IMR-90 (cell line): ENCODE measurements around the gene SOS1. TPM values are rescaled to one million over a fixed set of nuclear protein-coding genes. Genes with fewer than 3 reads are reported as not detected.
"Not testable (repeated sequence)": the region's sequence is repeated elsewhere in the genome, so short reads cannot be mapped to it uniquely, and the experiment has no call there.

Experiments
- ATAC-seq: fragments of 200-7000 bp; cut with Tn5 transposase; 2 replicates; pipeline ENCODE4 v1.9.1; 2020; ENCODE audit warnings: low read depth, mild to moderate bottlenecking, moderate library complexity
- BruUV-seq: library from RNA; stranded (reverse); fragments of 400-500 nt; replicated peaks from 2 replicates; lab custom pipeline; 2021; lab: Mats Ljungman, UMichigan
- CTCF ChIA-PET: fragments of 300-600 bp; formaldehyde crosslinking; extraction: SDS; loops from one replicate; lab custom pipeline; 2021; ENCODE audit warnings: antibody characterized with exemption; lab: Yijun Ruan, JAX
- POLR2A ChIA-PET: fragments of 300-600 bp; sonication (Branson Sonifier 250); formaldehyde crosslinking; loops from one replicate; lab custom pipeline; 2022; ENCODE audit warnings: antibody characterized with exemption; ENCODE audit not compliant: unreplicated experiment; lab: Charles Lee
- DNase-seq: peaks from one replicate; pipeline ENCODE4 v3.0.0; 2013
- H2AFZ ChIP-seq: replicated peaks from 2 replicates; pipeline ENCODE3; 2013; ENCODE audit warnings: low read length, mild to moderate bottlenecking; ENCODE audit not compliant: poor library complexity
- H2AK5ac ChIP-seq: 2 replicates; pipeline ENCODE4 v1.6.1; 2013; ENCODE audit warnings: low read depth, low read length, inconsistent platforms
- H2AK9ac ChIP-seq: replicated peaks from 2 replicates; pipeline ENCODE3; 2013; ENCODE audit warnings: mild to moderate bottlenecking, low read depth, low read length, moderate library complexity; ENCODE audit not compliant: poor library complexity
- H2BK120ac ChIP-seq: 2 replicates; pipeline ENCODE4 v1.6.1; 2013; ENCODE audit warnings: low read depth, low read length, inconsistent platforms
- H2BK15ac ChIP-seq: 3 replicates; pipeline ENCODE4 v1.6.1; 2013; ENCODE audit warnings: low read depth, low read length, inconsistent platforms
- H2BK20ac ChIP-seq: 2 replicates; pipeline ENCODE4 v1.6.1; 2013; ENCODE audit warnings: low read depth, mild to moderate bottlenecking, inconsistent platforms, low read length, moderate library complexity
- H2BK5ac ChIP-seq: 2 replicates; pipeline ENCODE4 v1.6.1; 2013; ENCODE audit warnings: mild to moderate bottlenecking, low read depth, low read length, inconsistent platforms; ENCODE audit not compliant: poor library complexity, severe bottlenecking
- H3K14ac ChIP-seq: replicated peaks from 2 replicates; pipeline ENCODE4 v1.6.1; 2013; ENCODE audit warnings: low read depth, low read length, inconsistent platforms
- H3K18ac ChIP-seq: 2 replicates; pipeline ENCODE4 v1.6.1; 2013; ENCODE audit warnings: low read depth, low read length, control low read depth
- H3K23ac ChIP-seq: 2 replicates; pipeline ENCODE4 v1.6.1; 2013; ENCODE audit warnings: low read depth, low read length, inconsistent platforms
- H3K27ac ChIP-seq: 2 replicates; pipeline ENCODE4 v1.5.1; 2013; ENCODE audit warnings: mild to moderate bottlenecking, control low read depth, low read length; ENCODE audit not compliant: insufficient read depth
- H3K27me3 ChIP-seq: 2 replicates; pipeline ENCODE4 v1.6.1; 2013; ENCODE audit warnings: low read length; ENCODE audit not compliant: control insufficient read depth, insufficient read depth
- H3K36me3 ChIP-seq: 2 replicates; pipeline ENCODE4 v1.6.1; 2013; ENCODE audit warnings: low read length, mixed read lengths; ENCODE audit not compliant: control insufficient read depth, insufficient read depth
- H3K4ac ChIP-seq: 2 replicates; pipeline ENCODE4 v1.6.1; 2013; ENCODE audit warnings: low read depth, low read length, inconsistent platforms
- H3K4me1 ChIP-seq: 2 replicates; pipeline ENCODE4 v1.6.1; 2013; ENCODE audit warnings: low read length, mixed read lengths; ENCODE audit not compliant: control insufficient read depth, insufficient read depth
- H3K4me2 ChIP-seq: 2 replicates; pipeline ENCODE4 v1.6.1; 2013; ENCODE audit warnings: low read depth, mild to moderate bottlenecking, control low read depth, low read length, moderate library complexity
- H3K4me3 ChIP-seq: 2 replicates; pipeline ENCODE4 v1.5.1; 2013; ENCODE audit warnings: low read depth, mild to moderate bottlenecking, control low read depth, low read length, moderate library complexity; ENCODE audit not compliant: insufficient read depth
- H3K56ac ChIP-seq: 2 replicates; pipeline ENCODE4 v1.6.1; 2013; ENCODE audit warnings: low read length, inconsistent platforms; ENCODE audit not compliant: insufficient read depth; ENCODE audit errors: extremely low read depth
- H3K79me1 ChIP-seq, 2 experiments: 2 replicates each; pipeline ENCODE4 v1.6.1; 2013; ENCODE audit warnings: low read length in 2 of 2, inconsistent platforms in 1 of 2, low read depth in 1 of 2
- H3K9ac ChIP-seq: 2 replicates; pipeline ENCODE4 v1.6.1; 2013; ENCODE audit warnings: low read depth, low read length, control low read depth
- H3K9me1 ChIP-seq: 2 replicates; pipeline ENCODE4 v1.6.1; 2013; ENCODE audit warnings: low read length, inconsistent platforms; ENCODE audit not compliant: insufficient read depth
- H3K9me3 ChIP-seq: 2 replicates; pipeline ENCODE4 v1.6.1; 2013; ENCODE audit warnings: low read length; ENCODE audit not compliant: control insufficient read depth, insufficient read depth
- H4K20me1 ChIP-seq: 2 replicates; pipeline ENCODE4 v1.6.1; 2013; ENCODE audit warnings: low read length, inconsistent platforms; ENCODE audit not compliant: insufficient read depth
- H4K5ac ChIP-seq: 2 replicates; pipeline ENCODE4 v1.6.1; 2013; ENCODE audit warnings: mild to moderate bottlenecking, low read depth, low read length, control low read depth
- H4K8ac ChIP-seq, 2 experiments: 2 replicates each; pipeline ENCODE4 v1.6.1; 2013; ENCODE audit warnings: low read depth in 2 of 2, low read length in 2 of 2, control low read depth in 1 of 2, inconsistent platforms in 1 of 2
- H4K91ac ChIP-seq: 2 replicates; pipeline ENCODE4 v1.6.1; 2013; ENCODE audit warnings: low read depth, low read length, inconsistent platforms; ENCODE audit not compliant: insufficient read depth
- WGBS, 2 experiments: methylation state at CpG; one replicate each; pipeline versions ENCODE4 v1.1.5 to v1.1.7; 2013; ENCODE audit warnings: missing lambda C conversion rate in 2 of 2; ENCODE audit not compliant: insufficient read length in 1 of 2; ENCODE audit errors: extremely low coverage in 2 of 2; 5-methylcytosine and 5-hydroxymethylcytosine counted together
- dilution Hi-C: fragments of 300-500 bp; cut with HindIII; formaldehyde crosslinking; loops from one replicate; pipeline ENCODE4 v1.14.3; 2018; ENCODE audit warnings: low sequenced_read_pairs; ENCODE audit not compliant: unreplicated experiment
- in situ Hi-C: fragments of 300-500 bp; cut with MboI; formaldehyde crosslinking; loops from 3 replicates; pipeline ENCODE4 v1.14.3; 2019; ENCODE audit warnings: low sequenced_read_pairs, inconsistent platforms, mixed read lengths
- intact Hi-C: fragments of 100-400 bp; cut with micrococcal nuclease; formaldehyde crosslinking; loops from 2 replicates; pipeline ENCODE4 v1.10.0; 2022
- polyA plus RNA-seq, 3 experiments: library from polyadenylated mRNA; depleted of rRNA; stranded (reverse); fragments of >200 nt; gene quantifications; 2 replicates each; pipeline ENCODE4 v1.2.3, GENCODE V29; 2012; ENCODE audit warnings: low replicate concordance in 1 of 3
- total RNA-seq: library from RNA; depleted of rRNA; stranded (reverse); fragments of >200 nt; gene quantifications from 2 replicates; pipeline ENCODE4 v1.2.3, GENCODE V29; 2012

SOS1 gene
- total and polyA plus RNA-seq, 2 of the 4 experiments (the other 2 are of a cell fraction), result 8.2 to 11.2 TPM

GRCh38 chr2:39138187-39138836, 17.5 kb upstream of the SOS1 start:
- POLR2A ChIA-PET, intact Hi-C loops, dilution Hi-C loops: not testable (repeated sequence)

More at GRCh38 chr2:39138187-39138836, 17.5 kb upstream of the SOS1 start:
- H3K4me1 ChIP-seq, H3K4ac ChIP-seq, DNase-seq, H2AK9ac ChIP-seq, H2BK5ac ChIP-seq, H2AFZ ChIP-seq, H4K91ac ChIP-seq, H3K27ac ChIP-seq, H2BK20ac ChIP-seq, in situ Hi-C loops, H2BK120ac ChIP-seq, H2AK5ac ChIP-seq, H3K9ac ChIP-seq, H4K20me1 ChIP-seq, H3K4me3 ChIP-seq, H4K5ac ChIP-seq, H3K9me3 ChIP-seq, BruUV-seq, ATAC-seq, H3K18ac ChIP-seq, H3K56ac ChIP-seq, H3K27me3 ChIP-seq, H4K8ac ChIP-seq, H3K36me3 ChIP-seq, H3K23ac ChIP-seq, H2BK15ac ChIP-seq, H3K9me1 ChIP-seq, H3K4me2 ChIP-seq, H3K79me1 ChIP-seq, H3K14ac ChIP-seq: not testable (repeated sequence)
- 100% methylated on average over 4 of the region's 18 CpGs; no CpG with 5 or more reads in 1 of the 2 experiments for WGBS, 2 experiments
- CTCF ChIA-PET, result interaction anchor here (0.6 kb wide), 1 partner anchor 191 kb away, joined by 3 read pairs; no protein-coding TSS in a partner anchor
